Measurements from ENCODE around the gene RSPO1. TPM values are rescaled to one million over a fixed set of nuclear protein-coding genes. Genes with fewer than 3 reads are reported as not detected.

The RSPO1 gene
- total and polyA plus RNA-seq, 2 donors = 0.02 TPM; not detected in 1

- Histone ChIP-seq H3K27ac (ENCODE audit: low read depth in 1 of 2, low read length in 1 of 2) (no peak overlapping the region), H3K36me3 (ENCODE audit: control insufficient read depth in 2 of 2, insufficient read depth in 2 of 2, low read length in 1 of 2) (no peaks in the 10 kb centered on the region), H3K4me3 (ENCODE audit: low read length in 2 of 2) (no peak overlapping the region), H3K4me1 (ENCODE audit: control insufficient read depth in 2 of 2, insufficient read depth in 2 of 2, low read length in 2 of 2) (no peaks in the 10 kb centered on the region), H3K9me3 (ENCODE audit: control insufficient read depth in 2 of 2, insufficient read depth in 1 of 2, low read length in 1 of 2) (no peaks in the 10 kb centered on the region), H3K27me3 (ENCODE audit: control insufficient read depth in 2 of 2, insufficient read depth in 1 of 2, low read length in 1 of 2) (peaks cover 46 to 87% of the 10 kb centered on the region in 2 donors)
- 38% methylated on average over 15 of the region's 15 CpGs for WGBS
- no peak for DNase-seq (ENCODE audit: low read depth in 6 of 9, low spot score in 9 of 9)
These were observed 4.2 kb downstream of the RSPO1 start for GRCh38 chr1:37630426-37631028.

GRCh38 chr1:37629726-37630425 is 4.8 kb downstream of the RSPO1 start:
- no peaks in the 10 kb centered on the region for H3K36me3 ChIP-seq (ENCODE audit: control insufficient read depth in 2 of 2, insufficient read depth in 2 of 2, low read length in 1 of 2)
- peaks cover 39 to 81% of the 10 kb centered on the region in 2 donors for H3K27me3 ChIP-seq (ENCODE audit: control insufficient read depth in 2 of 2, insufficient read depth in 1 of 2, low read length in 1 of 2)
- H3K27ac ChIP-seq (ENCODE audit: low read depth in 1 of 2, low read length in 1 of 2) = no peak overlapping the region
- H3K4me3 ChIP-seq (ENCODE audit: low read length in 2 of 2) = no peak overlapping the region
- WGBS = 61% methylated on average over 7 of the region's 7 CpGs
- H3K9me3 ChIP-seq (ENCODE audit: control insufficient read depth in 2 of 2, insufficient read depth in 1 of 2, low read length in 1 of 2) = no peaks in the 10 kb centered on the region
- no peaks in the 10 kb centered on the region for H3K4me1 ChIP-seq (ENCODE audit: control insufficient read depth in 2 of 2, insufficient read depth in 2 of 2, low read length in 2 of 2)
- DNase-seq (ENCODE audit: low read depth in 6 of 9, low spot score in 9 of 9) = no peak

DNA sequence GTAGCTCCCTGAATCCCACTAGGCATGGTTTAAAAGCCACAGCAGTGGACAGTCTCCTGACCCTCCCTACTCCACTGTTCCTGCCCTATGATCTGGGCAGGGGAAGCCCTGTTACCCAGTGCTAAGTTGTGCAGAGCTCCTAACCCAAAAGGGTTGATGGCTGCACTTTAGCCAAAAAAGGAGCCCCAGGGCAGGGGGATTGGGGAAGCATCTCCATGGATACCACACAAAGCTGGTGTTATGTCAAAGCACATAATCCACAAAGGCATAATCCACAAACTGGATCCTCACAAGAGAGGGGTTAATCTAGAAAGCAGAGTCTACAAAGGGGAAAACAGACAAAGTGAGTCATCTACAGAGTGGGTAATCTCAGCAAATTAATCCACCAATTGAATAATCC is 5.7 kb downstream of the RSPO1 start:
- no peak overlapping the region for H3K27ac ChIP-seq (ENCODE audit: low read depth in 1 of 2, low read length in 1 of 2)
- H3K4me1 ChIP-seq (ENCODE audit: control insufficient read depth in 2 of 2, insufficient read depth in 2 of 2, low read length in 2 of 2) = no peaks in the 10 kb centered on the region
- H3K4me3 ChIP-seq (ENCODE audit: low read length in 2 of 2) = no peak overlapping the region
- peaks cover 32 to 78% of the 10 kb centered on the region in 2 donors for H3K27me3 ChIP-seq (ENCODE audit: control insufficient read depth in 2 of 2, insufficient read depth in 1 of 2, low read length in 1 of 2)
- H3K9me3 ChIP-seq (ENCODE audit: control insufficient read depth in 2 of 2, insufficient read depth in 1 of 2, low read length in 1 of 2) = no peaks in the 10 kb centered on the region
- H3K36me3 ChIP-seq (ENCODE audit: control insufficient read depth in 2 of 2, insufficient read depth in 2 of 2, low read length in 1 of 2) = no peaks in the 10 kb centered on the region
- no peak for DNase-seq (ENCODE audit: low read depth in 6 of 9, low spot score in 9 of 9)

GRCh38 chr1:37628026-37628556 is 6.6 kb downstream of the RSPO1 start:
- no peak overlapping the region for H3K4me3 ChIP-seq (ENCODE audit: low read length in 2 of 2)
- H3K27me3 ChIP-seq (ENCODE audit: control insufficient read depth in 2 of 2, insufficient read depth in 1 of 2, low read length in 1 of 2) = peaks cover 23 to 72% of the 10 kb centered on the region in 2 donors
- no peaks in the 10 kb centered on the region for H3K9me3 ChIP-seq (ENCODE audit: control insufficient read depth in 2 of 2, insufficient read depth in 1 of 2, low read length in 1 of 2)
- no peak overlapping the region for H3K27ac ChIP-seq (ENCODE audit: low read depth in 1 of 2, low read length in 1 of 2)
- no peak for DNase-seq (ENCODE audit: low read depth in 6 of 9, low spot score in 9 of 9)
- 86% methylated on average over 8 of the region's 8 CpGs for WGBS
- H3K4me1 ChIP-seq (ENCODE audit: control insufficient read depth in 2 of 2, insufficient read depth in 2 of 2, low read length in 2 of 2) = no peaks in the 10 kb centered on the region
- H3K36me3 ChIP-seq (ENCODE audit: control insufficient read depth in 2 of 2, insufficient read depth in 2 of 2, low read length in 1 of 2) = no peaks in the 10 kb centered on the region

DNA sequence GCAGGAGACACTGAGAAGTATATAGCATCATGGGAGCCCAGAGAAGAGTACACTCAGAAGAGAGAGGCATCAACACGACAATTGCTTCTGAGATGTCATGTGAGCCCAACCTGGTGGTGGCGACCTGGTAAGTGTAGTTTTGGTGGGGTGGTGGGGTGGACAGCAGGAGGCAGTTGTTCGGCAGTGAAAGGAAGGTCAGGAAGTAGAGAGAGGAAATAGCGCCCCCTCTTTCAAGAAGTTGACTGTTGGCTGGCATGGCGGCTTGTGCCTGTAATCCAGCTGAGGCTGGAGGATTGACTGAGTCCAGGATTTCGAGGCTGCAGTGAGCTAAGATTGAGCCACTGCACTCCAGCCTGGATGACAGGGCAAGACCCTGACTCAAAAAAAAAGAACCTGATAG is 12.6 kb downstream of the RSPO1 start:
- no peak overlapping the region for H3K27ac ChIP-seq (ENCODE audit: low read depth in 1 of 2, low read length in 1 of 2)
- no peak overlapping the region for H3K4me3 ChIP-seq (ENCODE audit: low read length in 2 of 2)
- H3K4me1 ChIP-seq (ENCODE audit: control insufficient read depth in 2 of 2, insufficient read depth in 2 of 2, low read length in 2 of 2) = no peaks in the 10 kb centered on the region
- 41% methylated on average over 6 of the region's 6 CpGs for WGBS
- no peak for DNase-seq (ENCODE audit: low read depth in 6 of 9, low spot score in 9 of 9)
- peaks cover 0 to 35% of the 10 kb centered on the region in 2 donors for H3K27me3 ChIP-seq (ENCODE audit: control insufficient read depth in 2 of 2, insufficient read depth in 1 of 2, low read length in 1 of 2)
- H3K9me3 ChIP-seq (ENCODE audit: control insufficient read depth in 2 of 2, insufficient read depth in 1 of 2, low read length in 1 of 2) = no peaks in the 10 kb centered on the region
- no peaks in the 10 kb centered on the region for H3K36me3 ChIP-seq (ENCODE audit: control insufficient read depth in 2 of 2, insufficient read depth in 2 of 2, low read length in 1 of 2)

- no peak for DNase-seq (ENCODE audit: low read depth in 6 of 9, low spot score in 9 of 9)
- H3K4me3 ChIP-seq (ENCODE audit: low read length in 2 of 2) = no peak overlapping the region
- no peaks in the 10 kb centered on the region for H3K9me3 ChIP-seq (ENCODE audit: control insufficient read depth in 2 of 2, insufficient read depth in 1 of 2, low read length in 1 of 2)
- WGBS = 79% methylated on average over 10 of the region's 10 CpGs
- H3K27me3 ChIP-seq (ENCODE audit: control insufficient read depth in 2 of 2, insufficient read depth in 1 of 2, low read length in 1 of 2) = peaks cover 0 to 32% of the 10 kb centered on the region in 2 donors
- H3K4me1 ChIP-seq (ENCODE audit: control insufficient read depth in 2 of 2, insufficient read depth in 2 of 2, low read length in 2 of 2) = no peaks in the 10 kb centered on the region
- no peaks in the 10 kb centered on the region for H3K36me3 ChIP-seq (ENCODE audit: control insufficient read depth in 2 of 2, insufficient read depth in 2 of 2, low read length in 1 of 2)
- H3K27ac ChIP-seq (ENCODE audit: low read depth in 1 of 2, low read length in 1 of 2) = no peak overlapping the region
These were observed 13.3 kb downstream of the RSPO1 start for GRCh38 chr1:37621326-37621870.

DNA sequence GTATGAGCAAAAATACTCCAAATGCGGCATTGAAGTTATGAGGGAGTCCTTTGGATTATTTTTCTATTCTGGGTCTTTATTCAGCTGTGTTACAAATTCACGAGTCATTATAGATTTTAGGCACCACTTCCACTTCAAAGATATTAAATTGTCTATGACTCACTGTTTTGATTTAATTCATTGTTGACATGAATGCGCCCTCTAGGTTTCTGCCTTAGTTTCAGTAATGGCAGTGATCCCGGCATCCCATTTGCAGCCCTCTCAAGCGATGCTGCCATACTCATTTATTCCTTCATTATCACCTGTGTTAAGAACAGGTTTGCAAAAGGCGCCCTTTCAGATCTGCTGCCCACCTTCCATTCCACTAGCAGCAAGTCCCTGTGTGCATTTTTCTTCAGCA is 14.0 kb downstream of the RSPO1 start:
- Histone ChIP-seq H3K27me3 (ENCODE audit: control insufficient read depth in 2 of 2, insufficient read depth in 1 of 2, low read length in 1 of 2) (peaks cover 0 to 28% of the 10 kb centered on the region in 2 donors), H3K4me3 (ENCODE audit: low read length in 2 of 2) (no peak overlapping the region), H3K27ac (ENCODE audit: low read depth in 1 of 2, low read length in 1 of 2) (no peak overlapping the region), H3K36me3 (ENCODE audit: control insufficient read depth in 2 of 2, insufficient read depth in 2 of 2, low read length in 1 of 2) (no peaks in the 10 kb centered on the region), H3K9me3 (ENCODE audit: control insufficient read depth in 2 of 2, insufficient read depth in 1 of 2, low read length in 1 of 2) (no peaks in the 10 kb centered on the region), H3K4me1 (ENCODE audit: control insufficient read depth in 2 of 2, insufficient read depth in 2 of 2, low read length in 2 of 2) (no peaks in the 10 kb centered on the region)
- WGBS = 89% methylated on average over 6 of the region's 6 CpGs
- no peak for DNase-seq (ENCODE audit: low read depth in 6 of 9, low spot score in 9 of 9)

DNA sequence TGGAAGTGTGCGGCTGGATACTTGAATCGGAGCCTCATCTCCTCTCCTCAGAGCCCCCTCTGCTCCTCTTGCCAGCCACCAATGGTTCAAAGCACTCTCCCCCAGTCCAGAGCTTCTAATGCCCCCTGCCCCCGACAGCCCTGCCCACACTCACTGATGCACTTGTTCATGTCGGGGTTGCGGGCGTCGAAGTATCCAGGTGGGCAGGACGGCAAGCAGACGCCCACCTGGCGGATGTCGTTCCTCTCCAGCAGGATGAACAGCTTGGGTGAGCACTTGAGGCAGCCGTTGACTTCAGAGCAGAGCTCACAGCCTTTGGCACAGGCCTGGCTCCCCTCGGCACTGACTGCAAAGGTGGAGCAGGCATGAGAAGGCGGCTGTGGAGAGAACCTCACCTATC is 18.4 kb downstream of the RSPO1 start:
- Histone ChIP-seq H3K36me3 (ENCODE audit: control insufficient read depth in 2 of 2, insufficient read depth in 2 of 2, low read length in 1 of 2) (no peaks in the 10 kb centered on the region), H3K4me1 (ENCODE audit: control insufficient read depth in 2 of 2, insufficient read depth in 2 of 2, low read length in 2 of 2) (no peaks in the 10 kb centered on the region), H3K9me3 (ENCODE audit: control insufficient read depth in 2 of 2, insufficient read depth in 1 of 2, low read length in 1 of 2) (no peaks in the 10 kb centered on the region), H3K27ac (ENCODE audit: low read depth in 1 of 2, low read length in 1 of 2) (no peak overlapping the region), H3K4me3 (ENCODE audit: low read length in 2 of 2) (no peak overlapping the region), H3K27me3 (ENCODE audit: control insufficient read depth in 2 of 2, insufficient read depth in 1 of 2, low read length in 1 of 2) (peaks cover 0 to 37% of the 10 kb centered on the region in 2 donors)
- no peak for DNase-seq (ENCODE audit: low read depth in 6 of 9, low spot score in 9 of 9)
- 88% methylated on average over 14 of the region's 14 CpGs for whole genome bisulfite sequencing

DNA sequence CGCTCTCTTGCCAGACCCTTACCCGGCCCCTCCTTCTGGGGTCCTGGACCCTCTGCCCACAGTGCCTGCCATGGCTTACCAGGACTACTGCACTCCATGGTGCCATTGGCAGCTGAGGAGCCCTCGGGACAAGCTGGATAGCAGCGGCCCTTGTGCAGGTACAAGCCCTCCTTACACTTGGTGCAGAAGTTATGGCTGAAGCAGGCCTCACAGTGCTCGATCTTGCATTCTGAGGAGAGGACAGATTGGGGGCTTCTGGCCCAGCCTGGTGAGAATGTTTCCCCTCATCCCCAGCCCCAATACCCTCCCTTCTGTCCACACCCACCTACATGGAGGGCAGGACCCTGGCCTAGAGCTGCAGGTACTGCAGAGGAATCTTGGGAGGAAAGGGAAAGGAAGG is 20.6 kb downstream of the RSPO1 start:
- no peaks in the 10 kb centered on the region for H3K9me3 ChIP-seq (ENCODE audit: control insufficient read depth in 2 of 2, insufficient read depth in 1 of 2, low read length in 1 of 2)
- H3K4me1 ChIP-seq (ENCODE audit: control insufficient read depth in 2 of 2, insufficient read depth in 2 of 2, low read length in 2 of 2) = no peaks in the 10 kb centered on the region
- 93% methylated on average over 5 of the region's 5 CpGs for WGBS
- H3K4me3 ChIP-seq (ENCODE audit: low read length in 2 of 2) = no peak overlapping the region
- H3K27ac ChIP-seq (ENCODE audit: low read depth in 1 of 2, low read length in 1 of 2) = no peak overlapping the region
- DNase-seq (ENCODE audit: low read depth in 6 of 9, low spot score in 9 of 9) = no peak
- H3K27me3 ChIP-seq (ENCODE audit: control insufficient read depth in 2 of 2, insufficient read depth in 1 of 2, low read length in 1 of 2) = peaks cover 0 to 37% of the 10 kb centered on the region in 2 donors
- H3K36me3 ChIP-seq (ENCODE audit: control insufficient read depth in 2 of 2, insufficient read depth in 2 of 2, low read length in 1 of 2) = no peaks in the 10 kb centered on the region
